A172 (cell line): ENCODE data around the gene GPER1. TPM values are rescaled to one million over a fixed set of nuclear protein-coding genes. Genes with fewer than 3 reads are reported as not detected.
A peak's percentile ranks its signal among the peaks of the same experiment; 100 is the strongest.
"Not testable (repeated sequence)": the region's sequence is repeated elsewhere in the genome, so short reads cannot be mapped to it uniquely, and the experiment has no call there.

ENCODE experiments used
- DNase-seq: peaks from one replicate; pipeline ENCODE4 v3.0.0-alpha.2; 2015; ENCODE audit warnings: low spot score
- total RNA-seq: library from RNA; depleted of rRNA; stranded (reverse); fragments of >200 nt; shearing (Covaris generic); gene quantifications from 2 replicates; pipeline ENCODE4 v1.2.3, GENCODE V29; 2014

The GPER1 gene
- total RNA-seq, 1 experiment from 2014 or later, result 12.1 TPM

DNA sequence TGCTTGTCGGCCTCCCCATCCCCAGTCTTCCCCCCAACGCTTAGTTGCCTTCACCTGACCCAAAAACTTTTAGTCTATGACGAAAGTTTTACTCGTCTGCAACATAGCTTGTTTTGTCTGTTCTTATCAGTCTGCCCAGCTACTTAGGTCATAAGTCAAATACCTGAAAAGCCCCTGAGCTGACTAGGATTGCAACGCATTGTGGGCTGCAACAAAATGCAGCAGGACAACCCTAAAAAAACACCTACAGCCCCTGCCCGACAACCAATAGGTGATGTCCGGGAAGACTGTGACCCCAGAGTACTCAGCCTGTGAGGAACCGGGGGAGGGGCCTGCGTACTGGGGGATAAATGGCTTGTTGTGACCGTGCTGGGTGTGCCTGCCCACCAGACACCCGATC, 19.3 kb upstream of the GPER1 start:
- DNase-seq, result no peak

DNA sequence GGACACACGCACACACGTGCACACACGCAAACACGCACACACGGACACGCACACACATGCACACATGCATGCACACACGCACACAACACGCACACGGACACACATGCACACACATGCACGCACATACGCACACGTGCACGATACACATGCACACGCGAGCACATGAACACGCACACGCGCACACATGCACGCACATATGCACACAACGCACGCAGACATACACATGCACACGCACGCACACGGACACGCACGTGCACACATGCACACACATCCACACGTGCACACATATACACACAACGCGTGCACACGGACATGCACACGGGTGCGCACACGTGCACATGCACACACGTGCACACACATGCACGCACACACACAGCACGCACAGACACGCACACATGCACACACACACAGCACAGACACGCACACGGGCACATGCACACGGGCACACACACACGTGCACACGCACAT, 17.3 kb upstream of the GPER1 start:
- no peak for DNase-seq

DNA sequence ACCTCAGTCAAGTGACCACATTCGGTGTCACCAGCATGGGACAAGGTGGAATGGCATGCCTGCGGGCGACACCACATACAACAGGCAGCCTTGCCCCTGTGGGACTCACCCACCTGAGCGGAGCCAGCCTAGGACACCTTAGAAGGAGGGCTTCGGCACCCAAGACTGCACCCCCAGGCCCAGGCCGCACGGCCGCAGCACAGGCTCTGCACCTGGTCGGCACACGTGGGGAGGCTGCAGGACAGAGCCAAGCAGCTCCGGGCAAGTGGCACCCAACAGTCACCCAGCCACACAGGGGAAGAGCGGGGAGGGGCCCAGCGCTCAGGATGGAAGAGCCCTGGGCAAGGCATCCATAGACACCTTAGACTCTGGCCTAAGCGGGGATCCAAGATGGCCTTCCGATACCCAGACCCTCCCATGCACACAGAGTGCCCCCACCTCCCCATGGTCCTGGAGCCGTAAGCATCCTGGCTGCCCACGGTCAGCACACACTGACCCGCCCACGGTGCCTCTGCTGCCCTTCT, 16.1 kb upstream of the GPER1 start:
- DNase-seq, result no peak

- no peak for DNase-seq
Observed at GRCh38 chr7:1073142-1073977, 14.6 kb upstream of the GPER1 start.

DNA sequence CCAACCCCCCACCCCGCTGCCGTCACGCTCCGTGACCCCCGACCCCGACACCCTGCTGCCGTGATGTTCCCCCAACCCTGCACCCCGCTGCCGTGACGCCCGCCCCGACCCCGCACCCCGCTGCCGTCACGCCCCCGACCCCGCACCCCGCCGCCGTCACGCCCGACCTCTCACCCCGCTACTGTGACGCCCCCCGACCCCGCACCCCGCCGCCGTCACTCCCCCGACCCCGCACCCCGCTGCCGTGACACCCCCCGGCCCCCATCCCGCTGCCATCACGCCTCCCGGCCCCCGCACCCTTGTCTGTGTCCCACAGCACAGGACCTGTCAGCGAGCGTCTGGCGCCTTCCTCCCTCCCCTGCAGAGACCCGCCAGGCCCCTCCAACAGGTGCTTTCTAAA, 13.9 kb upstream of the GPER1 start:
- not testable (repeated sequence) for DNase-seq

DNA sequence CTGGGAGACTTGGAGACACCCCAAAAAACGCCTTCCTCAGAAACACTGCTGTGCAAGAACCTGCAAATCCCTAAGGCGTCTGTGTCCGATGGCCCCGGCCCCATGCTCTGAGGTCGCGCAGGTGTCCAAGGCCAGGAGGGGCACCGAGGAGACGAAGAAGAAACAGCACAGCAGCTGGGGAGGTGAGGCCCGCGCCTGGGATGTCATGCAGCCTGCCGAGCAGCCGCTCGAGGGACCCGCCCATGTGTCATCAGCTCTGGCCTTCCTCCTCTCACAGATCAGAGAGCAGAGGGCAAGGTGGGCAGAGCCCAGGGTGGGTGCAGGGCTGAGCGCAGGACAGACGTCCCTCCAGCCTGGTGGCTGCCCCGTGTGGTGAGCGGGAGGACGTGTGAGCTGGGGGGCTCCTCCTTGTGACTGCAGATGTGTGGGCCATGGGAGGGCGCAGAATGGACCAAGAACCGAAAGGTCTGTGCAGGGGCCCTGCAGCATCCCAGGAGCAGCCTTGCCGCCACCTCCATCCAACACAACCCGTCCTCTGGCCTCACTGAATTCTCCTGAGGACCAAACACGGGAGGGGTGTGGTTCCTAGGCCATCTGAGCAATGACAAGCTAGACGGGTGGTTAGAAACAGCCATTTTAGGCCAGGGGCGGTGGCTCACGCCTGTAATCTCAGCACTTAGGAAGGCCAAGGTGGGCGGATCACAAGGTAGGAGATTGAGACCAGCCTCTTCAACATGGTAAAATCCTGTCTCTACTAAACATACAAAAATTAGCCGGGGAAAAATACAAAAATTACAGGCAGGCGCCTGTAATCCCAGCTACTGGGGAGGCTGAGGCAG, 13.1 kb upstream of the GPER1 start:
- DNase-seq, result no peak

DNA sequence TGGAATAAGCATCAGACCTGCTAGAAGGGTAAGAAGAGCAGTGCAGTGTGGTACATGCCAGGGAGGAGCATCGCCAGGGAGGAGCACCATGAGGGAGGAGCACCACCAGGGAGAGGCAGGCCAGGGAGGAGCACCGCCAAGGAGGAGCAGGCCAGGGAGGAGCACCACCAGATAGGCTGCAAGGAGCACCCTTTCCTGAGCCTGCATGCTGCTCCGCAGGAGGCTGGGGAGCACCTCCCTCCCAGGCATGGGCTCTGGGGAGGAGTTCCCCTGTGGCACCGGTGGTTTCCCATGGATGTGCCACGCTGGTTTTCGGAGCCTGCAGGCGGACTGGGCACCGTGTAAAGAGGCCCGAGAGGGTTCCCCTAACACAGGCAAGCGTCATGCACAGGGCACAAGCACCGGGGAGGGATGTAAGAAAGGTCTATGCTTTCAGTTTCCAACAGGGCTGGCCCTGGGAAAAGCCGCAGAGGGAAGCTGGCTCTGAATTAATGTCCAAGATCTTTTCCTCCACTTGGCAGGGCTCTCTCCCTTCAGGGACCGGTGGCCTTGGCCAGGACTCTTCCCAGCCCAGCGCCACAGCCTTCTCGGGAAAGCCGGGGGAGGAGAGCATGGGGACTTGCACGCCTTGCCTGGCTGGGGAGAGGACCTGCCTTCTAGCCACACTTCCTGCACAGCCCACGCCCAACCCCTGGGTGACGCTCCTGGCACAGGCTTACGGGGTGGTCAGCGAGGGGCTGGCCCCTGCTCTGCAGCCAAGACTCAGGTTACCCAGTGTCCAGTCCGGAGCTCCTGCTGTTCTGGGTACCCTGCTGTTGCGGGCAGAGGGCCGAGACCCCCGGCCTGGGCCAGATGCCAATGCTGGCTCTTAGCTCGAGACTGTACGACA, 11.5 kb upstream of the GPER1 start:
- DNase-seq, result no peak

DNA sequence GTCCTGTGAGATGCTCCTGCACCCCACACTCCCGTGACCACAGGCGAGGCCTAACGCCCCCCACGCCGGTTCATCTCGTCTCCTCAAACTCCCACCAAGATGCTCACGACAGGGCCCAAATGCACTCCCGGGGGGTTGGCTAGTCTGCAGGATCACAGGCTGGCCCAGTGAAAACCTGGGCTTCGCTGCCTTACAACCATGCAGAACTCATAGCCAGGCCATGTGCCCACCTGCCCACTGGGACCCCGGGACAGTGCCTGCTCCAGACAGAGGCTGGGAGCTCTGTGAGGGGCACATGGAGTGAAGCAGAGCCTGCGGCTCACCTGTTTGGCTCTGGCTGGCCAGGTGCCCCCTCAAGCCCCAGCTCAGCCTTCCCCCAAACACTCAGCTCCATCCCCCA, 9.4 kb upstream of the GPER1 start:
- DNase-seq, result no peak

DNA sequence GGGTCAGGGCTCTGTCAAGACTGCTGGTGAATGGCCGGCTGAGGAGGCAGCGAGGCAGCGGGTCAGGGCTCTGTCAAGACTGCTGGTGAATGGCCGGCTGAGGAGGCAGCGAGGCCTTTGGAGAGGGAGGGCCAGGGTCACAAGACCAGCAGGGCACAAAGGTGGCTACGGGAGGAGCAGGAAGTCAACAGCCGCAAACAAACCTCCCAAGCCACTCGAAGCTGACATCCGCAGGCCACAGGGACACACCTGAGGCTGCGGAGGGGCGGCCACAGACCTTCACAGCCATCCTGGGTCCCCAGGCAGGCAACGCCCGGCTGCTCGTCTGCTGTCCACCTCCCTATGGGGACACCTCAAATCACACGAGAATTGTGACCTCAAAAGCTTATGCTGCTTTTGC, 8.9 kb upstream of the GPER1 start:
- DNase-seq, result no peak

GRCh38 chr7:1079546-1079945, 8.4 kb upstream of the GPER1 start:
- DNase-seq, result no peak

DNA sequence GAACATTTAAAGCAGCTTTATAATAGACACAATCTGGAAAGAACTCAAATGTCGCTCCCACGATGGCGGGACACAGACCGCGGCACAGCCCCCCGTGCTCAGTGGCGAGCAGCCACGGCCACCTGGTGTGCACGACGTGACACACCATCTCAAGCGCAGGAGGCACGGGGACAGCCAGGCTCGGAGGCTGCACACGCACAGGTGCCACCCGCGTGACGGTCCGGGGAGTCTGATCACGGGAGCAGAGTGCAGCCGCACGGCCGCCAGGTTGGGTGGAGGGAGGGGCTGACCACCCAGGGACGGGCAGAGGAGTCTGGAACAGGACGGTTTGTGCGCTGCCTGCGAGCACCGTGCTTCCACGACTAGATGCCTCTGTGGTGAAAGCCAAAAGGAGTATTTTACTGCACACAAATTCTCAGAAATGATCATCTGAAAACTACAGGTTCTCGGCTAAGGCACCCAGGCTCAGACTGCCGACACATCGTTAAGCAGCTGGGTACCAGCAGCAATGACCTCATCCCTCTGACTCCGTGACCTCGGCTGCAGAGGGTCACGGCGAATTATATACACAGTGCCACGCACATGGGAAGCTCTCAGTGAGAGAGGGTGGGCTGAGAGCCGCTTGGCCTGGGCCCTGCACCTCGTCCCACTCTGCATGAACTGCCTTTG, 7.5 kb upstream of the GPER1 start:
- DNase-seq, result no peak

- no peak for DNase-seq
Observed at GRCh38 chr7:1080921-1081255, 7.0 kb upstream of the GPER1 start.

DNA sequence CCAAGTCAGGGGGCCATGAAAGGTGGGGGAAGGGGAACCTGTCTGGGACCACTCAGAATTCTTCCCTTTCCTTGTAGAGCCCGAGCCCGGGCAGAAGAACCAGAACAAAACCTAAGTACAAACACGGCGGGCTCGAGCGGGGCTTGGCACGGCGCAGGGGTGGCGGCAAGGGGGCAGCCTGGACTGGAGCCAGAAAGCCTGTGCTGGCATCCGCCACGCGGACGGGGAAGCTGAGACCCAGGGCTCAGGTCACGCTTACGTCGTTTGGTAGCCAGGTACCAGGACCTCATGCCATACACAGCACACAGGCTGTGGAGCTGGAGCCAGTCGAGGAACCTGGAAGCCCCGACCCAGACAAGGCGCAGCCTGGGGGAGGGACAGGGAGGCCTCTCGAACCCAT, 6.6 kb upstream of the GPER1 start:
- DNase-seq, result no peak

- peak; percentile 79 for DNase-seq
Observed at GRCh38 chr7:1081931-1082401, 5.9 kb upstream of the GPER1 start.

- DNase-seq, result no peak
Observed at GRCh38 chr7:1083729-1084657, 3.9 kb upstream of the GPER1 start.

- DNase-seq, result no peak
Observed at GRCh38 chr7:1085266-1085665, 2.6 kb upstream of the GPER1 start.

- DNase-seq, result peak; percentile 18
Observed at GRCh38 chr7:1085910-1086421, 1.9 kb upstream of the GPER1 start.

DNA sequence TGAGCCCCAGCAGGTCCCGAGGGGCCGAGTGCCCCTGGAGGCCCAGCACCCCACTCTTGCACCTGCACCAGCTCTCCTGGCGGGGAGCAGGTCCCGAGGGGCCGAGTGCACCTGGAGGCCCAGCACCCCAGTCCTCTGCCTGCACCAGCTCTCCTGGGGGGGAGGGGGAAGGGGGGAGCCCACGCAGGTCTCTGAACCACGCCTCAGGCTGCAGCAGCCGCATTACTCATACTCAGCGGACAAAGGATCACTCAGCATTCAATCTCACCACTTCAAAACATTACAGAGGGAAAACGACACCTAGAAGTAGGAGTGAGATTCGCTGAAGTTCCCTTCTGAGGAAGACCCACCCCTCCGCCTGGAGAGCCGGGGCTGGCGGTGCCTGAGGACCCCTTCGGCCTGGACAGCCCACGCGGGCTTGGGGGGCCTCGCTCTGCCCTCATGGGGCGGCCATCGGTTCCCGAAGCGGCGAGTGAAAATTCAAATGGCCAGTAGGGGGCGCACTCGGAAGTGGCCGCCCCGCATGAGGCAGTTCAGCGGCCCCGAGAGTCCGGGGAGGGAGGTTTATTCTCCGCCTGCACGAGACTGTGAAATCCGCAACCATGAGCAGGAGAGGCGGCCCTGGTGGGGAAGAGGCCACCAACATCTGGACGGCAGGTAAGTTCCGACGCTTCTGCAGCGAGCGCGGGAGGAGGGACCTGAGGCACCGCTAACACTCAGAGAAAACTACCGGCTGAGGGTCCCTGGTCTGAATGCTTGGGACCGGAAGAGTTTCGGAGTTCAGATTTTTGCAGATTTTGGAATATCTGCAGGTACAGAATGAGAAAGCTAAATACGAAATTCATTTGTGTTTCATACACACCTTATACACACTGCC, 1.1 kb upstream of the GPER1 start:
- DNase-seq, result peak; percentile 74

DNA sequence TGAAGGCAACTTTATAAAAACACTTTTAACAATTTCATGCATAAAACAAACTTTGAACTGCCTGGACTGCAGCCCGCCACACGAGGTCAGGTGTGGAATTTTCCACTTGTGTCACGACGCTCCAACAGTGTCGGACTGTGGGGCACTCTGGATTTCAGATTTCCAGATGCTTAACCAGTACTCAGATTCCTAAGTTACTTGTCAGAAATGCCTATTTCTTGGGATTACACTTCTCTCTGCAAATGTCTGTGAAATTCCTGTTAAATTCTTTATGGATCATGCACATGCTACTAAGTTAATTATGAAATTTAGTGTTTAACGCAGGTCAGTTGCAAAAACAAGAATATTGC, 473 bp upstream of the GPER1 start:
- DNase-seq, result no peak
